ENCODE data around the gene FOXK1.

Gene FOXK1

GRCh38 chr7:4763091-4763793 lies 81.1 kb downstream of the FOXK1 start:
- H3K4me3 ChIP-seq (replicated peaks; ENCODE audit: insufficient read depth, low read length) = no peak overlapping the region
- H3K27ac ChIP-seq (replicated peaks) = no peak overlapping the region
- TF ChIP-seq, protein P1, sequence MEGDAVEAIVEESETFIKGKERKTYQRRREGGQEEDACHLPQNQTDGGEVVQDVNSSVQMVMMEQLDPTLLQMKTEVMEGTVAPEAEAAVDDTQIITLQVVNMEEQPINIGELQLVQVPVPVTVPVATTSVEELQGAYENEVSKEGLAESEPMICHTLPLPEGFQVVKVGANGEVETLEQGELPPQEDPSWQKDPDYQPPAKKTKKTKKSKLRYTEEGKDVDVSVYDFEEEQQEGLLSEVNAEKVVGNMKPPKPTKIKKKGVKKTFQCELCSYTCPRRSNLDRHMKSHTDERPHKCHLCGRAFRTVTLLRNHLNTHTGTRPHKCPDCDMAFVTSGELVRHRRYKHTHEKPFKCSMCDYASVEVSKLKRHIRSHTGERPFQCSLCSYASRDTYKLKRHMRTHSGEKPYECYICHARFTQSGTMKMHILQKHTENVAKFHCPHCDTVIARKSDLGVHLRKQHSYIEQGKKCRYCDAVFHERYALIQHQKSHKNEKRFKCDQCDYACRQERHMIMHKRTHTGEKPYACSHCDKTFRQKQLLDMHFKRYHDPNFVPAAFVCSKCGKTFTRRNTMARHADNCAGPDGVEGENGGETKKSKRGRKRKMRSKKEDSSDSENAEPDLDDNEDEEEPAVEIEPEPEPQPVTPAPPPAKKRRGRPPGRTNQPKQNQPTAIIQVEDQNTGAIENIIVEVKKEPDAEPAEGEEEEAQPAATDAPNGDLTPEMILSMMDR (IDR thresholded peaks at IDR 0.05; ENCODE audit: insufficient read depth, low read length) = no peak
- TF ChIP-seq, protein P2, sequence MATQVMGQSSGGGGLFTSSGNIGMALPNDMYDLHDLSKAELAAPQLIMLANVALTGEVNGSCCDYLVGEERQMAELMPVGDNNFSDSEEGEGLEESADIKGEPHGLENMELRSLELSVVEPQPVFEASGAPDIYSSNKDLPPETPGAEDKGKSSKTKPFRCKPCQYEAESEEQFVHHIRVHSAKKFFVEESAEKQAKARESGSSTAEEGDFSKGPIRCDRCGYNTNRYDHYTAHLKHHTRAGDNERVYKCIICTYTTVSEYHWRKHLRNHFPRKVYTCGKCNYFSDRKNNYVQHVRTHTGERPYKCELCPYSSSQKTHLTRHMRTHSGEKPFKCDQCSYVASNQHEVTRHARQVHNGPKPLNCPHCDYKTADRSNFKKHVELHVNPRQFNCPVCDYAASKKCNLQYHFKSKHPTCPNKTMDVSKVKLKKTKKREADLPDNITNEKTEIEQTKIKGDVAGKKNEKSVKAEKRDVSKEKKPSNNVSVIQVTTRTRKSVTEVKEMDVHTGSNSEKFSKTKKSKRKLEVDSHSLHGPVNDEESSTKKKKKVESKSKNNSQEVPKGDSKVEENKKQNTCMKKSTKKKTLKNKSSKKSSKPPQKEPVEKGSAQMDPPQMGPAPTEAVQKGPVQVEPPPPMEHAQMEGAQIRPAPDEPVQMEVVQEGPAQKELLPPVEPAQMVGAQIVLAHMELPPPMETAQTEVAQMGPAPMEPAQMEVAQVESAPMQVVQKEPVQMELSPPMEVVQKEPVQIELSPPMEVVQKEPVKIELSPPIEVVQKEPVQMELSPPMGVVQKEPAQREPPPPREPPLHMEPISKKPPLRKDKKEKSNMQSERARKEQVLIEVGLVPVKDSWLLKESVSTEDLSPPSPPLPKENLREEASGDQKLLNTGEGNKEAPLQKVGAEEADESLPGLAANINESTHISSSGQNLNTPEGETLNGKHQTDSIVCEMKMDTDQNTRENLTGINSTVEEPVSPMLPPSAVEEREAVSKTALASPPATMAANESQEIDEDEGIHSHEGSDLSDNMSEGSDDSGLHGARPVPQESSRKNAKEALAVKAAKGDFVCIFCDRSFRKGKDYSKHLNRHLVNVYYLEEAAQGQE (IDR thresholded peaks at IDR 0.05; ENCODE audit: insufficient replicate concordance, low read depth) = no peak
- TF ChIP-seq POLR2AphosphoS5 (IDR thresholded peaks at IDR 0.05; ENCODE audit: low read depth) (peak; percentile 38; the same call in 1 of the 2 replicates), GABPA (IDR thresholded peaks at IDR 0.05; ENCODE audit: low read depth) (no peak), SPI1 (IDR thresholded peaks at IDR 0.05; ENCODE audit: borderline replicate concordance, low read depth) (no peak)
- H3K27me3 ChIP-seq (ENCODE audit: insufficient read depth, poor library complexity, severe bottlenecking) = no peaks in the 10 kb centered on the region
- no peak for DNase-seq (ENCODE audit: low read depth in 1 of 2, low spot score in 1 of 2)

- 0 out of 2 replicates have a peak, but pooled peaks have one; percentile 6 for TF ChIP-seq POLR2AphosphoS5 (IDR thresholded peaks at IDR 0.05; ENCODE audit: low read depth)
- TF ChIP-seq, protein P2 (IDR thresholded peaks at IDR 0.05; ENCODE audit: insufficient replicate concordance, low read depth) = no peak
- no peak overlapping the region for H3K27ac ChIP-seq (replicated peaks)
- H3K4me3 ChIP-seq (replicated peaks; ENCODE audit: insufficient read depth, low read length) = no peak overlapping the region
- no peak for DNase-seq (ENCODE audit: low read depth in 1 of 2, low spot score in 1 of 2)
- H3K27me3 ChIP-seq (ENCODE audit: insufficient read depth, poor library complexity, severe bottlenecking) = no peaks in the 10 kb centered on the region
Measured at GRCh38 chr7:4763794-4764185, 81.7 kb downstream of the FOXK1 start.

DNA sequence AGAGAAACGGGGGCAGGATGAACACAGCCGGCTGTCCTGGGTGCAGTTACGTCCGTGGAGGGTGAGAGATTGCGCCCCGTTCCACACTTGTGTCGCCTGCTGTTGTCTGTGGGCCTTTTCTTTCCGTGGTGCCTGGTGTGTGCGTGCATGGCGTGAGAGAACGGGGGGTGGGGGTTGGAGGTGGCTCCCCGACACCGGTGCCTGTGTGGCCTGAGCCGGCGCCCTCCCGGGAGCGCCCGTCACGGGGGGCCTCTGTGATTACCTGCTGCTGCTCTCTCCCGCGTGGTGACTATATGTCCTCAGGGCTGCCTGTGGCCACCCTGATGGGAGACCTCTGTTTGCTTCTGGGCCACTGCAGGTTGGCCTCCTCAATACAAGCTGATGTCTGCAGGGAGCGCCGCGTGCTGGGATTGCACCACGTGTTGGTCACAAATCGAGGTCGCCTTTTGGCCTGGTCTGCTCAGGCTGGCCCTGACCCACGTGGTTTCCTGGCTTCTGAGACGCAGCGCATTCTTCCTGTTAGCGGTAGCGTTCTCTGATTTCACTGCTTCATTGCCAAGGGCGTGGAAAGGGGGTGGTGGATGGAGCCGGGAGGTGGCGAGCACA lies 82.4 kb downstream of the FOXK1 start:
- Histone ChIP-seq H3K27ac (replicated peaks) (no peak overlapping the region), H3K27me3 (ENCODE audit: insufficient read depth, poor library complexity, severe bottlenecking) (no peaks in the 10 kb centered on the region), H3K4me3 (replicated peaks; ENCODE audit: insufficient read depth, low read length) (no peak overlapping the region)
- DNase-seq (ENCODE audit: low read depth in 1 of 2, low spot score in 1 of 2) = no peak
- TF ChIP-seq GABPA (IDR thresholded peaks at IDR 0.05; ENCODE audit: low read depth) = no peak
- TF ChIP-seq, protein P1 (IDR thresholded peaks at IDR 0.05; ENCODE audit: insufficient read depth, low read length) = no peak

GRCh38 chr7:4765776-4766490 lies 83.8 kb downstream of the FOXK1 start:
- H3K27ac ChIP-seq (replicated peaks) = no peak overlapping the region
- TF ChIP-seq, protein P1 (IDR thresholded peaks at IDR 0.05; ENCODE audit: insufficient read depth, low read length) = no peak
- TF ChIP-seq, protein P2 (IDR thresholded peaks at IDR 0.05; ENCODE audit: insufficient replicate concordance, low read depth) = no peak
- TF ChIP-seq POLR2AphosphoS5 (IDR thresholded peaks at IDR 0.05; ENCODE audit: low read depth) (no peak), SPI1 (IDR thresholded peaks at IDR 0.05; ENCODE audit: borderline replicate concordance, low read depth) (no peak), GABPA (IDR thresholded peaks at IDR 0.05; ENCODE audit: low read depth) (no peak)
- no peak overlapping the region for H3K4me3 ChIP-seq (replicated peaks; ENCODE audit: insufficient read depth, low read length)
- H3K27me3 ChIP-seq (ENCODE audit: insufficient read depth, poor library complexity, severe bottlenecking) = no peaks in the 10 kb centered on the region
- no peak for DNase-seq (ENCODE audit: low read depth in 1 of 2, low spot score in 1 of 2)
